Measurements from ENCODE around the gene FTO.

DNA sequence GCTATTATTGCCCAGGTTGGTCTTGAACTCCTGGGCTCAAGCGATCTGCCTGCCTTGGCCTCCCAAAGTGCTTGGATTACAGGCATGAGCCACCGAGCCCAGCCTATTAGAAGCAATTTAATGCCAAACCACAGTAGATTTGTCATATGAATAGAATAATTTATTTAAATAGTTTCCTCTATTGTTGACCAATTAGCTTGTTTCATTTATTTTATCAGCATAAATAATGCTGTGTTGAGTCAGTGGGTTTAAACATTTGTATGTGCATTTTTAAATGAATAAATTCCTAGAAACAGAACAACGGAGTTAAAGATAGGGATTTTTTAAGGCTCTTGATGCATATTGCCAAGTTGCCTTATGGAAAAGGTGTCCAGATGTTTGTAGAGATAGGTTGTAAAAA is 26.7 kb downstream of the FTO start:
- TF ChIP-seq EZH2 (IDR thresholded peaks at IDR 0.05): no peak
- TF ChIP-seq POLR2AphosphoS5 (IDR thresholded peaks at IDR 0.05; ENCODE audit: borderline replicate concordance, low read depth, low read length): no peak

Data from SK-N-MC (cell line).